HG03175 (cell line): Measurements from ENCODE around the gene ROBO2.

Experiments
- ATAC-seq: cut with Tn5 transposase; IDR thresholded peaks from one replicate; pipeline ENCODE4 v1.9.1; 2021; ENCODE audit warnings: mild to moderate bottlenecking, moderate library complexity; ENCODE audit not compliant: unreplicated experiment

ROBO2 gene

DNA sequence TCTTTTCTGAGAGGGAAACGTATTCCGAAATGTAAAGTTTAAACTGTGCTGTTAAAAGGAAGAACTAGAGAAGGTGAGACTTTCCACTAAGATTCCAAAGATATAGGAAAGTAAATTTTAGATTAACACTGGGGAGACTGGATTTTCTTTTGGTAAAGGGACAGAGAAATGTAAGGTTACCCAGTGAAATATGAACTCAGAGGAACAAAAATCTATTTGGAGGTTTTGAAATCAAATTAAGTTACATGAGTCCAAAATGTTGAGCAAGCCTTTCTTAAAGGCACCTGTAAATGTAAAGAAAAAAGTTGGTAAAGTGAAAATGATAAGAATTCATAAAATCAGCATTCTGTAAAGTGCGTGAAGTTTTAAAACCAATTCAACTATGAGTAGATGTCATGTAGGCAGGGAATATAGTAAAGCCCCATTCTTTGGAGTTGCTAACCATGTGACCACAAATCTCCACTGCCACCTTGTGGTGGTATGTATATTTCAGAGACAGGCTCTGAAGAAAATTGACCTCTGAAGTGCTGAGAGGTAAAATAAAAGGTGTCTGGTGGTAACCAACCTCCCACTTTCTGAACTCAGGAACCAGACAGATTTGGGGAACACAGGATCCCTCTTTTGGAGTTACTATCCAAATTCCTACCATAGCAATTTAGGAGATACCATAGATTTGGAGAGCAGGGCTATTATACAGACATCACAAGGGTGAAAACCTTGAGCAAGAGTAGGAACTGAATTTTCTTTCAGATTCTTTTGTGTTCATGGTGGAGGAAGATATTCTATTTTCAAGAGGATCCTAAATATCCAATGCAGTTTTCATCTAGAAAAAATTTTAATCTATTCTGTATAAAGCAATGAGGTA lies 215.3 kb downstream of the ROBO2 start:
- ATAC-seq, result peak; percentile 55

GRCh38 chr3:77256584-77257503 lies 216.9 kb downstream of the ROBO2 start:
- no peak for ATAC-seq

- no peak for ATAC-seq
Observed at GRCh38 chr3:77259694-77260093, 219.8 kb downstream of the ROBO2 start.

- no peak for ATAC-seq
Observed at GRCh38 chr3:77262361-77262760, 222.5 kb downstream of the ROBO2 start.

- ATAC-seq, result no peak
Observed at GRCh38 chr3:77267589-77267988, 227.7 kb downstream of the ROBO2 start.

- no peak for ATAC-seq
Observed at GRCh38 chr3:77271306-77271705, 231.4 kb downstream of the ROBO2 start.

GRCh38 chr3:77271711-77272110 lies 231.8 kb downstream of the ROBO2 start:
- no peak for ATAC-seq

DNA sequence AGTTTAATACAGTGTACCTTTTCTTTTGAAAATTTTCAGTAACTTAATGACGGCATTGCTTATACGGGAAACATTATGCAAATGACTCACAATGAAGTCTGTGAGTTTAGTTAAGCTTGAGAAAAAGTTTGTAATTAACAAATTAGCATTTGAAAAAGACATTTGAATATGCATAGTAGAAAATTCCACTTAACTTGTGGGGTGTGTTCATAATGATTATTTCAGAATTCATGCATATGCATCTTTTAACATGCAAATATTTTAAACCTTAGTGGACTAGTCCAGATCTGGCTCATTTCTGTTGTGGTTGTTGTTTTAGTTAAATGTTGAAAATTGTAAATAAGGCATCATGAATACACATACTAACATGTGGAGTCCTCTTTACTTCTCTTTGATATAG lies 239.4 kb downstream of the ROBO2 start:
- ATAC-seq, result no peak

DNA sequence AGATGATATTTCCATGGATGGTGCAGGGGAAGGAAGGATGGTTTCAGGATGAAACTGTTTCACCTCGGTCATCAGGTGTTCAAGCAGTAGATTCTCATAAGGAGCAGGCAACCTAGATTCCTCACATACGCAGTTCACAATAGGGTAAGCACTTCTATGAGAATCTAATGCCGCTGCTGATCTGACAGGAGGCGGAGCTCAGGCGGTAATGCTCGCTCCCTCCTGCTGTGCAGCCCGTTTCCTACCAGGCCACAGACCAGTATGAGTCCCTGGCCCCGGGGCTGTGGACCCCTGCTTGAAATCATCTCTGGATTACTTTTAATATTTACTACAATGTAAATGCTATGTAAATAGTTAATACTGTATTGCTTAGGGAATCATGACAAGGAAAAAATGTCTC lies 241.8 kb downstream of the ROBO2 start:
- no peak for ATAC-seq

GRCh38 chr3:77283108-77283507 lies 243.2 kb downstream of the ROBO2 start:
- ATAC-seq, result no peak

DNA sequence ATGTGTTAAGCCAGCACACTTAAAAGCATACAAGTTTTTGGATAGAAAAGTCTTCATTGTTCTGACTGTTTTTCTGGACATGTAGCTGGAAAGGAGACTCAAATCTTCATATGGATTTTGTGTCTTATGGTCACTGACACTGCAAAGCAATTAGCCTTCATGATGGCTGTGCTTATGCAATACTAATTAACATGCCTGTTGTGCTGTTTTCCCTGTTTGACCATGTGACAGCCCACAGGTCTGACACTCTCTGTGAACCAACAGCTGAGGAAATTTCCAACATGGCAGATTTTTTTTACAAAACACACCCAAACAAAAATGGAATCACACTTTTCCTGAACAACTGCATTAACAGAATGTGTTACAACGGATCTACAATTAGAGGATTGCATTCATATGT lies 248.4 kb downstream of the ROBO2 start:
- ATAC-seq, result no peak

DNA sequence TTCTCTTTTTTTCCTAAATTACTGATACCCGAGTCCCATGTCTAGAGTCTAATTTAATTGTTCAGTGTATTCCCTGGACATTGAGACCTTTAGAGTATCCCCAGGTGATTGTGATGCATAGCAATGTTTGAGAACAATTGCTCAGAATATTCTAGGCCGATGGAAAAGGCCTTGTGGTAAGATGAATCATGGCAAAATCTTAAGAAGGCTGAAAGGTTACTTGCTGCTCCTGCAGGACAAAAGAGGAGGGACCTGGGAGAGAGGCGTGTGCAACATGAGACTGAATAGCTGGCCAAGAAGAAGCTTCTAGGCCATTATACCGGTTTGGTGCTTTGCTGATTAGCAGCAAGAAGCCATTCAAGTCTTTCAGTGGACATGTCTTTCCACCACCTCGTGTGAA lies 256.6 kb downstream of the ROBO2 start:
- ATAC-seq, result no peak

DNA sequence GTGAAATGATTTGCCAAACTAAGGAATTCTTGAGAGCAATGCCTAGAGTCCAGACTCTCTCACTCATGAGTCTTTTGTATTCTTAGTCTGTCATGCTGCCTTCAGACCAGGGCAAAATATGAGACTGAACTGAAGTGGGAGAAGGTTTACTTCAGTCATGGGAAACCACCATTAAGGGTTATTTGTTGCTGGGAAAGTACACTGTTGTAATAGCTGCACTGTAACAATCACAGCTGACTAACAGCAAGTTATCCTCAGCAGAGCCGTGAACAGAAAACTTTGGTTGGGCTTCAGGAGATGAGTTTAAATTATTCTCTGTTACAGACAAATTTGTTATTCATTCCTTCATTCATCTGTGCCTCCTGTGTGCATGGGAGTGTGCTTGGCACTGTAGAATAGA lies 258.5 kb downstream of the ROBO2 start:
- no peak for ATAC-seq

GRCh38 chr3:77303955-77304699 lies 264.2 kb downstream of the ROBO2 start:
- ATAC-seq, result no peak

GRCh38 chr3:77304700-77305021 lies 264.8 kb downstream of the ROBO2 start:
- no peak for ATAC-seq

- ATAC-seq, result no peak
Observed at GRCh38 chr3:77309460-77309859, 269.6 kb downstream of the ROBO2 start.

GRCh38 chr3:77313843-77314242 lies 273.9 kb downstream of the ROBO2 start:
- ATAC-seq, result no peak

DNA sequence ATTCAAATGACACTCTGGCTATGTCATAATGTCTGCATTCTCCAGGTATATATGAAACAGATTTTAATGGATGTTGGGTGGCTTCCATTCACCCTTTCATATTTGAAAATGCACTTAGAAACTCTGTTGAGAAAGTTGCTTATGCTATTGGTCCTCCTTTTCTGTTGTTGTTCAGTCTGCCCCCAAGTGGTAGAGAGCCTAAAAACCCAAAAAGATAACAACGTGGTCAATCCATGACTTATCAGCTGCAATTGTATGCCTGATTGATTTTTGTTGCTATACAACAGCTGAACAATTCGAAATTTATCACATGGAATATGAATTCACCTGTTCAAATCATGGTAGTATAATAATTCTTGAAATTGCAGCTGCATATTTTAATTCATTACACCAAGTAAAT lies 279.8 kb downstream of the ROBO2 start:
- ATAC-seq, result no peak

DNA sequence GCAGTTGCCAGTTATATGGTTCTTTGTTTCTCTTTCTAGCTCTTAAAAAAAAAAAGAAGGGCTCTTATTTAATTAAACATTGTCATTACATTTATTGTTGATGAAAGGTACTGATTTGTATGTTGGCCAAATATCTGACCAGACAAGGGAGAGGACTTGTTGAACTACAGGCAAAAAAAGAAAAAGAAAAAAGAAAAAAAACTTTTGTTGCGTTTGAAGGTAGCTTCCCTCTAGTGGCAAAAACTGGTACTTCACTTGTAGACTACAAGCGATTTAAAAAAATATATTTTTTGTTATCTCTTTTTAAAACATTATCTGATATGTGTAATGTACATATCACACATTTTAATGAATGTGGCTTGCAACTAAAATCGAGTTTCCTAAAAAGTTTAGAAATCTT lies 280.6 kb downstream of the ROBO2 start:
- no peak for ATAC-seq

DNA sequence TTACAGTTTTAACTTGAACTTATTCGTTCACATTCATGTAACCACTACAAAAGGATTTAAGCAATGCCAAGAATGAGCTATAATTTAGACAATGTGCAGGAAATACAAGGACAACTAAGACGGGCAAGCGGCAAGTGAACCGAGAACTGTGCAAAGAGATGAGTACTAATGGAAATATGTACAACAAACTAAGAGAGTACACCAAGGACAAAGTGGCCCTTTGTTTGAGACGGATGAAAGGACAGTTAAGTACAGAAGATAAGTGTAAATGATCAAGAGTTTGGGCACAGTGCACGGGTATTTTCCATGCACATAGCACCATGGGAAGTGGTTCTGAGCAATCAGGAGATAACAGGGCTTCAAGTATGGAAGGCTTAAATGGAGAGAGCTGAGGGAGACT lies 281.7 kb downstream of the ROBO2 start:
- ATAC-seq, result no peak

GRCh38 chr3:77323626-77324025 lies 283.7 kb downstream of the ROBO2 start:
- no peak for ATAC-seq
